ENCODE data around the gene LDLRAD3.

Gene LDLRAD3

DNA sequence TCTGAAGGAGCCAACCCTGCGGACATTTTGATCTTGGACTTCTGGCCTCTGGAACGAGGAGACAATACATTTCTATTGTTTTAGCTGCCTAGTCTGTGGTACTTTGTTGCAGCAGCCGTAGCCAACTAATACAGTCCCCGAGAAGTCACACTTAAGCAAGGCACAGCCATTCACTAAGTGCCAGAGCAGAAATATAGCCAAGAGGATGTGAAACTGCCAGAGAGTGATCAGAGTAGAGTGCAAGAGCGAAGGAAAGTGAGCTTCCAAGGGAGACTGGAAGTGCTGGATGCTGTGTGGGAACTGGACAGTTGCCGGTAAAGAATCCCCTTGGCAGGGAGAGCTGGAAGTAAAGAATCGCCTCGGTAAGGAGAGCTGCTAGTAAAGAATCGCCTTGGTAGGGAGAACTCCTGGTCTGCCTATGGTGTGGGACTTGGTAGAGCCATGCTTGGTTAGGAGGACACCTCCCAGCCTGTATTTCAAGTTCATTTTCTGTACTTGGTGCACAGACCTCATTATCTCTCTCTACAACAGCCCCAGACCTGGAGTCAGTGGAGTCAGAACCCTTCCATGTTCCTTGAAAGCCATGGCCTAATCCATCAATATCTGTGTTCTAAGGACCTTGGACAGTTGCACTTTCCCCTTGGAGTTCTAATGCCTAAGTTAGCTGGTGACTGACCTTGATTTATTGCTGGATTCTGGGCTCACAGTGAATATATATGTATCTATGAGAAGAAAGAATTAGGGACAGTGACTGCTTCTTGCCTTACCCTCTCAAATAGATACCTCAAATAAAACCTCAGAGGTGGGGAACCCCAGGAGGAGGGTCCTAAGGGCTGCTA lies 162.1 kb downstream of the LDLRAD3 start (continued):
- TF ChIP-seq, protein P1, sequence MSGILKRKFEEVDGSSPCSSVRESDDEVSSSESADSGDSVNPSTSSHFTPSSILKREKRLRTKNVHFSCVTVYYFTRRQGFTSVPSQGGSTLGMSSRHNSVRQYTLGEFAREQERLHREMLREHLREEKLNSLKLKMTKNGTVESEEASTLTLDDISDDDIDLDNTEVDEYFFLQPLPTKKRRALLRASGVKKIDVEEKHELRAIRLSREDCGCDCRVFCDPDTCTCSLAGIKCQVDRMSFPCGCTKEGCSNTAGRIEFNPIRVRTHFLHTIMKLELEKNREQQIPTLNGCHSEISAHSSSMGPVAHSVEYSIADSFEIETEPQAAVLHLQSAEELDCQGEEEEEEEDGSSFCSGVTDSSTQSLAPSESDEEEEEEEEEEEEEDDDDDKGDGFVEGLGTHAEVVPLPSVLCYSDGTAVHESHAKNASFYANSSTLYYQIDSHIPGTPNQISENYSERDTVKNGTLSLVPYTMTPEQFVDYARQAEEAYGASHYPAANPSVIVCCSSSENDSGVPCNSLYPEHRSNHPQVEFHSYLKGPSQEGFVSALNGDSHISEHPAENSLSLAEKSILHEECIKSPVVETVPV (CRISPR knock-in tag; IDR thresholded peaks at IDR 0.05) = no peak
- no peak for TF ChIP-seq GLIS3 (CRISPR knock-in tag; IDR thresholded peaks at IDR 0.05)

DNA sequence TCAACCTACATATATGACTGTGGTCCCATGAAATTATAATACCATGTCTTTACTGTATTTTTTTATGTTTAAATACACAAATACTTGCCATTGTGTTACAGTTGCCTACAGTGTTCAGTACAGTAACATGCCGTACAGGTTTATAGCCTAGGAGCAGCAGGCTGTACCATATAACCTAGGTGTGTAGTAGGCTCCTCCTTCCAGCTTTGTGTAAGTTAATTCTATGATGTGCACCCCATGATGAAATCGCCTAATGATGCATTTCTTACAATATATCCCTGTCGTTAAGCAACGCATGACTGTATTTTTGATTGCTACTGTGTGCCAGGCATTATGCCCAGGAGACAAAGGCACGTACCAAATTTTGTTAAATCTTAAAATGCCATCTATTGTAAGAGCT lies 163.7 kb downstream of the LDLRAD3 start:
- no peak for TF ChIP-seq ZFP3 (CRISPR knock-in tag; IDR thresholded peaks at IDR 0.05)
- no peak for TF ChIP-seq OSR1 (CRISPR knock-in tag; IDR thresholded peaks at IDR 0.05)
- no peak for TF ChIP-seq ESRRG (CRISPR knock-in tag; IDR thresholded peaks at IDR 0.05)
- TF ChIP-seq TOX (CRISPR knock-in tag; IDR thresholded peaks at IDR 0.05; ENCODE audit: borderline replicate concordance) = no peak
- TF ChIP-seq, protein P2, sequence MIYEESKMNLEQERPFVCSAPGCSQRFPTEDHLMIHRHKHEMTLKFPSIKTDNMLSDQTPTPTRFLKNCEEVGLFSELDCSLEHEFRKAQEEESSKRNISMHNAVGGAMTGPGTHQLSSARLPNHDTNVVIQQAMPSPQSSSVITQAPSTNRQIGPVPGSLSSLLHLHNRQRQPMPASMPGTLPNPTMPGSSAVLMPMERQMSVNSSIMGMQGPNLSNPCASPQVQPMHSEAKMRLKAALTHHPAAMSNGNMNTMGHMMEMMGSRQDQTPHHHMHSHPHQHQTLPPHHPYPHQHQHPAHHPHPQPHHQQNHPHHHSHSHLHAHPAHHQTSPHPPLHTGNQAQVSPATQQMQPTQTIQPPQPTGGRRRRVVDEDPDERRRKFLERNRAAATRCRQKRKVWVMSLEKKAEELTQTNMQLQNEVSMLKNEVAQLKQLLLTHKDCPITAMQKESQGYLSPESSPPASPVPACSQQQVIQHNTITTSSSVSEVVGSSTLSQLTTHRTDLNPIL (CRISPR knock-in tag; IDR thresholded peaks at IDR 0.05; ENCODE audit: low read depth) = no peak
- no peak for TF ChIP-seq BACH2 (CRISPR knock-in tag; IDR thresholded peaks at IDR 0.05; ENCODE audit: borderline replicate concordance)
- TF ChIP-seq, protein P1 (CRISPR knock-in tag; IDR thresholded peaks at IDR 0.05) = no peak
- no peak for TF ChIP-seq ZC3H10 (CRISPR knock-in tag; IDR thresholded peaks at IDR 0.05)
- TF ChIP-seq, protein P3, sequence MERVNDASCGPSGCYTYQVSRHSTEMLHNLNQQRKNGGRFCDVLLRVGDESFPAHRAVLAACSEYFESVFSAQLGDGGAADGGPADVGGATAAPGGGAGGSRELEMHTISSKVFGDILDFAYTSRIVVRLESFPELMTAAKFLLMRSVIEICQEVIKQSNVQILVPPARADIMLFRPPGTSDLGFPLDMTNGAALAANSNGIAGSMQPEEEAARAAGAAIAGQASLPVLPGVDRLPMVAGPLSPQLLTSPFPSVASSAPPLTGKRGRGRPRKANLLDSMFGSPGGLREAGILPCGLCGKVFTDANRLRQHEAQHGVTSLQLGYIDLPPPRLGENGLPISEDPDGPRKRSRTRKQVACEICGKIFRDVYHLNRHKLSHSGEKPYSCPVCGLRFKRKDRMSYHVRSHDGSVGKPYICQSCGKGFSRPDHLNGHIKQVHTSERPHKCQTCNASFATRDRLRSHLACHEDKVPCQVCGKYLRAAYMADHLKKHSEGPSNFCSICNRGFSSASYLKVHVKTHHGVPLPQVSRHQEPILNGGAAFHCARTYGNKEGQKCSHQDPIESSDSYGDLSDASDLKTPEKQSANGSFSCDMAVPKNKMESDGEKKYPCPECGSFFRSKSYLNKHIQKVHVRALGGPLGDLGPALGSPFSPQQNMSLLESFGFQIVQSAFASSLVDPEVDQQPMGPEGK (CRISPR knock-in tag; IDR thresholded peaks at IDR 0.05; ENCODE audit: borderline replicate concordance) = no peak
- ATAC-seq = no peak

DNA sequence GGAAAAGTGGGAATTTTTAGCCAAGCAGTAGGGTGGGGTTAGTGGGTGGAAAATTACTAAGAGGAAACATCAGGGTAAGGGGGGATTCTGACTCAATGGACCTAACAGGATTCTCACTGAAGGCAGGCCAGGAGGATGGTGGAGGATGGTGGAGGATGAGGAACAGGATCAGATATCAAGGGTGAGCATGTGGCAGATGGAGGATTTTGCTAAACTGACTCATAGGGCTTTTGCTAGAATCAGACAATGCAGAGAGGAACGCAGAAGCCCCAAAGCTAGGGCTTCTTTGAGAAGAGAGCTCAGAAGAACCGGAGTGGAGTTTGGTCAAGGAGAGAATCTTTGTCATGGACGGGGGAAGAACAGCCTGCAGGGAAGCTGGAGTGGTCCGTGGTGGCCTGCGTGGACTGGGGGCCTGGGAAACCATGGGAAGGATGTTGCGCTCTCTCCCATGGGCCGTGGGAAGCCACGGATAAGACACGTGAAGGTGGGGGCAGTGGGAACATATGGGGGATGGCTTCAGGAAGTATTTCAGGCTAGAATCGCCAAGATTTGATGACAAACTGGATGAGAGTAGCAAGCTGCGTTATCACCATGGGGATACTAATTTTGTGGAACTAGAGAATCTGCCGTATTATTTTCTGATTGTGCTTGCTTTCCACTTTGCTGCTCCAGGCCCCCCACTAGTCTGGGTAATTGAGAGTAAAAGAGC lies 165.2 kb downstream of the LDLRAD3 start:
- no peak for ATAC-seq
- TF ChIP-seq ZFP30 (CRISPR knock-in tag; IDR thresholded peaks at IDR 0.05) = no peak
- TF ChIP-seq ZFP3 (CRISPR knock-in tag; IDR thresholded peaks at IDR 0.05) = no peak
- no peak for TF ChIP-seq ESRRG (CRISPR knock-in tag; IDR thresholded peaks at IDR 0.05)

DNA sequence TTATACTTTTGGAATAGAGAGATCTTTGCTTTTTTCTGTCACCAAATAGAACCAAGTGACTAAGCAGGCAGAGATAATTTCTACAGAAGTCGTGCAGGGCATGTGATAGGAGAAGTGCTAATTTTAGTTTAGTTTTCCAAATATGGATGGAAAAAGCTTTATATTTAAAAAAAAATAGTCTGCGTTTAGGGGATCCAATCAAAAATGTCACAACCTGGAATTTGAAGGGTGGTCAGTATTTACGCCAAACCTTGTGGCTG lies 165.7 kb downstream of the LDLRAD3 start:
- ATAC-seq = no peak

More for the DNA sequence above, 165.7 kb downstream of the LDLRAD3 start:
- TF ChIP-seq SNAI2 (CRISPR knock-in tag; IDR thresholded peaks at IDR 0.05) (no peak), PPARA (CRISPR knock-in tag; IDR thresholded peaks at IDR 0.05; ENCODE audit: borderline replicate concordance) (no peak), ZFP3 (CRISPR knock-in tag; IDR thresholded peaks at IDR 0.05) (no peak), OSR1 (CRISPR knock-in tag; IDR thresholded peaks at IDR 0.05) (no peak), ZC3H10 (CRISPR knock-in tag; IDR thresholded peaks at IDR 0.05) (no peak), ZNF565 (CRISPR knock-in tag; conservative IDR thresholded peaks at IDR 0.05; ENCODE audit: low read depth) (no peak), RARB (CRISPR knock-in tag; IDR thresholded peaks at IDR 0.05) (no peak), ESRRG (CRISPR knock-in tag; IDR thresholded peaks at IDR 0.05) (no peak), ZNF8 (CRISPR knock-in tag; IDR thresholded peaks at IDR 0.05) (no peak), ZNF70 (CRISPR knock-in tag; IDR thresholded peaks at IDR 0.05) (no peak), ISL1 (CRISPR knock-in tag; IDR thresholded peaks at IDR 0.05) (no peak)
- TF ChIP-seq, protein P4, sequence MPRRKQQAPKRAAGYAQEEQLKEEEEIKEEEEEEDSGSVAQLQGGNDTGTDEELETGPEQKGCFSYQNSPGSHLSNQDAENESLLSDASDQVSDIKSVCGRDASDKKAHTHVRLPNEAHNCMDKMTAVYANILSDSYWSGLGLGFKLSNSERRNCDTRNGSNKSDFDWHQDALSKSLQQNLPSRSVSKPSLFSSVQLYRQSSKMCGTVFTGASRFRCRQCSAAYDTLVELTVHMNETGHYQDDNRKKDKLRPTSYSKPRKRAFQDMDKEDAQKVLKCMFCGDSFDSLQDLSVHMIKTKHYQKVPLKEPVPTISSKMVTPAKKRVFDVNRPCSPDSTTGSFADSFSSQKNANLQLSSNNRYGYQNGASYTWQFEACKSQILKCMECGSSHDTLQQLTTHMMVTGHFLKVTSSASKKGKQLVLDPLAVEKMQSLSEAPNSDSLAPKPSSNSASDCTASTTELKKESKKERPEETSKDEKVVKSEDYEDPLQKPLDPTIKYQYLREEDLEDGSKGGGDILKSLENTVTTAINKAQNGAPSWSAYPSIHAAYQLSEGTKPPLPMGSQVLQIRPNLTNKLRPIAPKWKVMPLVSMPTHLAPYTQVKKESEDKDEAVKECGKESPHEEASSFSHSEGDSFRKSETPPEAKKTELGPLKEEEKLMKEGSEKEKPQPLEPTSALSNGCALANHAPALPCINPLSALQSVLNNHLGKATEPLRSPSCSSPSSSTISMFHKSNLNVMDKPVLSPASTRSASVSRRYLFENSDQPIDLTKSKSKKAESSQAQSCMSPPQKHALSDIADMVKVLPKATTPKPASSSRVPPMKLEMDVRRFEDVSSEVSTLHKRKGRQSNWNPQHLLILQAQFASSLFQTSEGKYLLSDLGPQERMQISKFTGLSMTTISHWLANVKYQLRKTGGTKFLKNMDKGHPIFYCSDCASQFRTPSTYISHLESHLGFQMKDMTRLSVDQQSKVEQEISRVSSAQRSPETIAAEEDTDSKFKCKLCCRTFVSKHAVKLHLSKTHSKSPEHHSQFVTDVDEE (CRISPR knock-in tag; IDR thresholded peaks at IDR 0.05) = no peak

Measured in SK-N-SH treated with all-trans-retinoic acid at 6 μM for 48 hours (cell line).